GM18867 (cell line): ENCODE data around the gene HAO1.
A peak's percentile ranks its signal among the peaks of the same experiment; 100 is the strongest.
"Not testable (repeated sequence)": the region's sequence is repeated elsewhere in the genome, so short reads cannot be mapped to it uniquely, and the experiment has no call there.

Experiments used
- ATAC-seq: cut with Tn5 transposase; IDR thresholded peaks from one replicate; pipeline ENCODE4 v1.9.1; 2021; ENCODE audit warnings: mild to moderate bottlenecking, moderate library complexity; ENCODE audit not compliant: unreplicated experiment

Gene HAO1

GRCh38 chr20:7940341-7940740, at the start of gene HAO1:
HAO1 (minus strand) TSS chr20:7940458; CDS start chr20:7940422, 36 bp downstream.
- ATAC-seq: no peak

- ATAC-seq: no peak
These were observed 49.1 kb upstream of the HAO1 start for GRCh38 chr20:7989379-7989778.

GRCh38 chr20:7985916-7986315, 45.7 kb upstream of the HAO1 start:
- ATAC-seq: no peak

- no peak for ATAC-seq
These were observed 43.9 kb upstream of the HAO1 start for GRCh38 chr20:7984192-7984591.

GRCh38 chr20:7981374-7981773, 41.1 kb upstream of the HAO1 start:
- no peak for ATAC-seq

GRCh38 chr20:7980332-7981046, 40.2 kb upstream of the HAO1 start:
- peak; percentile 84 for ATAC-seq

GRCh38 chr20:7977709-7978108, 37.5 kb upstream of the HAO1 start:
- no peak for ATAC-seq

- ATAC-seq: no peak
These were observed 35.7 kb upstream of the HAO1 start for GRCh38 chr20:7975851-7976414.

GRCh38 chr20:7974785-7975435, 34.7 kb upstream of the HAO1 start:
- no peak for ATAC-seq

- no peak for ATAC-seq
These were observed 31.4 kb upstream of the HAO1 start for GRCh38 chr20:7971536-7972280.

GRCh38 chr20:7967199-7967844, 27.1 kb upstream of the HAO1 start:
- ATAC-seq: no peak

- no peak for ATAC-seq
These were observed 25.9 kb upstream of the HAO1 start for GRCh38 chr20:7966176-7966575.

- no peak for ATAC-seq
These were observed 19.2 kb upstream of the HAO1 start for GRCh38 chr20:7959484-7959883.

- ATAC-seq: not testable (repeated sequence)
These were observed 16.3 kb upstream of the HAO1 start for GRCh38 chr20:7956561-7956960.

GRCh38 chr20:7950387-7950786, 10.1 kb upstream of the HAO1 start:
- no peak for ATAC-seq

GRCh38 chr20:7943891-7944290, 3.6 kb upstream of the HAO1 start:
- ATAC-seq: no peak

GRCh38 chr20:7939663-7940062, 595 bp downstream of the HAO1 start:
- no peak for ATAC-seq

- ATAC-seq: no peak
These were observed 2.2 kb downstream of the HAO1 start for GRCh38 chr20:7938058-7938457.

- no peak for ATAC-seq
These were observed 2.9 kb downstream of the HAO1 start for GRCh38 chr20:7937328-7937727.

GRCh38 chr20:7935027-7935551, 5.2 kb downstream of the HAO1 start:
- peak; percentile 75 for ATAC-seq

GRCh38 chr20:7933346-7933745, 6.9 kb downstream of the HAO1 start:
- no peak for ATAC-seq
